ENCODE measurements around the gene AGPAT3. TPM values are rescaled to one million over a fixed set of nuclear protein-coding genes. Genes with fewer than 3 reads are reported as not detected.

The AGPAT3 gene, protein sequence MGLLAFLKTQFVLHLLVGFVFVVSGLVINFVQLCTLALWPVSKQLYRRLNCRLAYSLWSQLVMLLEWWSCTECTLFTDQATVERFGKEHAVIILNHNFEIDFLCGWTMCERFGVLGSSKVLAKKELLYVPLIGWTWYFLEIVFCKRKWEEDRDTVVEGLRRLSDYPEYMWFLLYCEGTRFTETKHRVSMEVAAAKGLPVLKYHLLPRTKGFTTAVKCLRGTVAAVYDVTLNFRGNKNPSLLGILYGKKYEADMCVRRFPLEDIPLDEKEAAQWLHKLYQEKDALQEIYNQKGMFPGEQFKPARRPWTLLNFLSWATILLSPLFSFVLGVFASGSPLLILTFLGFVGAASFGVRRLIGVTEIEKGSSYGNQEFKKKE
- total RNA-seq (ENCODE audit: low replicate concordance), result 38.0 and 49.3 TPM in 2 replicates

DNA sequence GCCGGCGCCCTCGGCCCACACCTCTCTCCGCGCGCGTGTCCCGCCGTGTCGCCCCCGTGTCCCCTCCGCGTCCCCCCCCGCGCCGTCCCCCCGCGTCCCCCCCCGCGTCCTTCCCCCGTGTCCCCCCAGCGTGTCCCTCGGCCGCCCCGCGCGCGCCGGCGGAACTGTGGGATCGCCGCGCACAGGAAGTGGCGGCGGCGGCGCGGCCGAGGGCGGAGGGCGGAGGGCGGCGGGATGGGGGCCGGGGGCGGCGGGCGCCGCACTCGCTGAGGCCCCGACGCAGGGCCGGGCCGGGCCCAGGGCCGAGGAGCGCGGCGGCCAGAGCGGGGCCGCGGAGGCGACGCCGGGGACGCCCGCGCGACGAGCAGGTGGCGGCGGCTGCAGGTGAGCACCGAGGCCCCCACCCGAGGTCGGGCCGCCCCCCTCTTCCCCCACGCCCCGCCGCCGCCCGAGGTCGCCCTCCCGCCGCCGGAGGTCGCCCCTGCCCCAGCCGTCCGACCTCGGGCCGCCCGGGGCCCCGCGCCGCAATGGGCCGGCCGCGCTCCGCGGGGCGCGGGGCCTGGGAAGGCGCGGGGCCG, at the start of gene AGPAT3:
TSS of gene AGPAT3 (plus strand) at position 262 of the 578 bp plus-strand sequence. CDS start 94,459 bp downstream, outside the sequence.

DNA sequence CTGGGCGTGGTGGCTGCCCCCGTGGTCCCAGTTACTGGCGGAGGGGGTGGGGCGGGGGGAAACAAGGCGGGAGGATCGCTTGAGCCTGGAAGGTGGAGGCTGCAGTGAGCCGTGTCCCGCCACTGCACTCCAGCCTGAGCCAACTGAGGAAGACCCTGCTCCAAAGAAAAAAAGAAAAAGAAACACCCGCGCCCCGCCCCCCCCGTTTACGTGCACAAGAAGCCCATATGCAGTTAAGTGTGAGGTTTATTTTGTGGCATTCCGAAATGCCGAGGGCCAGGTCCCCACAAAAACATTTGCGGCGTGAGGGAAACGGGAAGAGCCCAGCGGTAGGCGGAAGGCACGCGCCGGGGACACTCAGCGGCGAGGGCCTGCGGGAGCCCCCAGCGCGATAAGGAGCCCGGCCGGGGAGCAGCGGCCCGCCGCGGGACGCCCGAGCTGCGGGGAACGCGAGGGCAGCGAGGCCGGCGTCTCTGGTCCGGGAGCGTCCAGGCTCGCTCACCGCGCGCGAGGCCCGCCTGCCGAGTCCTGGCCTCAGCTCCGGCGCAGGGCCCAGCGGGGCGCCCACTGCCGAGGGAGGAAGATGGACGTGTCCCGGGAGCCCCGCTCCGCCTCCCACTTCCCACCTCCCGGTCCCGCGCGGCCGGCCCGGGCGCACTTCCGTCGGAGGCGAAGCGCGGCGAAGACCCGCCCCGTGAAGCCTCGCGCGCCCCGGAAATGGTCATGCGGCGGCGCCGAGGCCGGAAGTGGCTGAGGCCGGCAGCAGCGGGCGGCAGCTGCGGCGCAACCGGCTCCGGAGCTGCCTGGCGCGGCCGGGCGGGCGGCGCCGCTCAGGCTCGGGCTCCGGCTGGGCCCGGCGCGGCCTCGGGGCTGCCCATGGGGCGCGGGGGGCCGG, 146.8 kb downstream of the AGPAT3 start, which contains the start of gene TRAPPC10:
TSS of gene TRAPPC10 (plus strand) at position 731 of the 895 bp plus-strand sequence. CDS start 185 bp downstream, outside the sequence.

Other genes starting within 250 kb of the AGPAT3 start
- 2.0 TPM in 1 of 2 replicates, not detected in the other for gene HSF2BP, start 205.7 kb upstream of the AGPAT3 start, total RNA-seq (ENCODE audit: low replicate concordance)
- gene RRP1B, start 205.7 kb upstream of the AGPAT3 start, total RNA-seq (ENCODE audit: low replicate concordance), result 6.2 and 17.9 TPM in 2 replicates
- 206 and 217 TPM in 2 replicates for gene PDXK, start 146.1 kb upstream of the AGPAT3 start, total RNA-seq (ENCODE audit: low replicate concordance)
- 13.5 and 17.8 TPM in 2 replicates for gene CSTB, start 88.9 kb upstream of the AGPAT3 start, total RNA-seq (ENCODE audit: low replicate concordance)
- 9.6 and 13.5 TPM in 2 replicates for gene RRP1, start 75.6 kb upstream of the AGPAT3 start, total RNA-seq (ENCODE audit: low replicate concordance)
- 8.7 and 18.5 TPM in 2 replicates for gene TRAPPC10, start 147.1 kb downstream of the AGPAT3 start, total RNA-seq (ENCODE audit: low replicate concordance)
- 2.6 and 15.7 TPM in 2 replicates for gene PWP2, start 242.2 kb downstream of the AGPAT3 start, total RNA-seq (ENCODE audit: low replicate concordance)